ENCODE results near the gene INSL6.
"Not testable (repeated sequence)": the region's sequence is repeated elsewhere in the genome, so short reads cannot be mapped to it uniquely, and the experiment has no call there.

Gene INSL6, protein sequence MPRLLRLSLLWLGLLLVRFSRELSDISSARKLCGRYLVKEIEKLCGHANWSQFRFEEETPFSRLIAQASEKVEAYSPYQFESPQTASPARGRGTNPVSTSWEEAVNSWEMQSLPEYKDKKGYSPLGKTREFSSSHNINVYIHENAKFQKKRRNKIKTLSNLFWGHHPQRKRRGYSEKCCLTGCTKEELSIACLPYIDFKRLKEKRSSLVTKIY

DNA sequence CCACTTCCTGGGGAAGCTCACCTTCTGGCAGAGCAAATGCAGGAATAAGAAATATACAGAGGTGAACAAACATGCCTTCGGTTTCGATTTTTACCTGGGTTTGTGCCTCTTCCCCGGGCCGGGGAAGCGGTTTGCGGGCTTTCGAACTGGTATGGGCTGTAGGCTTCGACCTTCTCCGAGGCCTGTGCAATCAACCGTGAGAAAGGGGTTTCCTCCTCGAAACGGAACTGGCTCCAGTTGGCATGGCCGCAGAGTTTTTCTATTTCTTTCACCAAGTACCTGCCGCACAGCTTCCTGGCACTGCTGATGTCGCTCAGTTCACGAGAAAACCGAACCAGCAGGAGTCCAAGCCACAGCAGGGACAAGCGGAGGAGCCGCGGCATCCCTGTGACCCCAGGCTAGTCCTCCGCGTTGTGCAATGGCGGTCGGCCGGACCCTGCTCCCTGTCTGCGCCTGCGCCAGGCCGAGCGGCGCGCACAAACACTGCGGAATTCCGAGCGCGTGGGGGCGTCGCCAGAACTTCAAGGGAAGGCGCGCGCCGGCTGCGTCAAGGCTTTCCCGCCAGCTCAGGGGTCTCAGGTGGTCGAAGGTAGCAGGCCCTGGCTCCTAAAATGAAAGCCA, at the start of gene INSL6:
Gene INSL6, minus strand, starts transcription at position 420 of the 621 bp plus-strand sequence. Its CDS starts 37 bp downstream, at position 383.
- DNase-seq, result no peak

DNA sequence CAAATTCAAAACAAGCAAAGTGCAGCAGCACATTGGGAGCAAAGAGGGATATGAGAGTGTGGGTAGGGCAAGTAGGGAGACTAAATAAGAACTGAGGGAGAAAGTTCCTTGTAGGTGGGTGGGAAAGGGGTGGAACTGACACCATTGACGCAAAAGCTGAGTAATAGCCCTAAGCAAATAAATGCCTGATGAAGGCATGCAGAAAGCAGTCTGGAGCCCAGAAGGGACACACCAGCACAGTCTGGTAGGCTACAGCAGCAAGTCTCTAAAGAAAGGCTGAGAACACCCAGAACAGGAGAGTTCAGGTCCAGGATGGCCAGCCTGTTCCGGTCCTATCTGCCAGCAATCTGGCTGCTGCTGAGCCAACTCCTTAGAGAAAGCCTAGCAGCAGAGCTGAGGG, 45.8 kb upstream of the INSL6 start, which contains the start of gene INSL4:
Gene INSL4, plus strand, starts transcription at position 208 of the 400 bp plus-strand sequence. Its CDS starts 105 bp downstream, at position 313.
- no peak for DNase-seq

GRCh38 chr9:5230554-5230953, 45.1 kb upstream of the INSL6 start:
- DNase-seq, result no peak

- no peak for DNase-seq
These were observed 19.6 kb upstream of the INSL6 start for GRCh38 chr9:5205071-5205470.

GRCh38 chr9:5195463-5195862, 10.0 kb upstream of the INSL6 start:
- no peak for DNase-seq

- DNase-seq, result no peak
These were observed 7.9 kb upstream of the INSL6 start for GRCh38 chr9:5193345-5193744.

DNA sequence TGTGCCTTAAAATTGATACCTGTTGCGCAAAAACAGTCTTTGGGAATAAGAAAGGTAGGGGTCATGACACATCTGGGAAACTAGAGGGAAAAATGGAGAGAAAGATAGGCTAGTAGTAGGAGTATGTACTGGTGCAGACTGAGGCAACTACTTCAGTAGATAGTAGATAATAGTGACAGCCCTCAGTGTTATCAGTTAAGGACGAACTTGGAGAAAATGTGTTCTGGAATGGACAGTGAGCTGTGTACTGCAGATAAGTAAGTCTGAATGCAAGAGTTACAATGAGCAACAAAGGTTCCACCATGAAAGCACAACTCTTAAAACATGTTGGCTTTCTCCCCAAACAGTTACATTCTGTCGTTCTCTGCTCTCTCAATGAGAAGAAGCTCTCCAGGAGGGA, 6.5 kb upstream of the INSL6 start:
- no peak for DNase-seq

GRCh38 chr9:5188060-5188984, 2.9 kb upstream of the INSL6 start:
- DNase-seq, result no peak

- peak; percentile 80 for DNase-seq
These were observed 1.2 kb upstream of the INSL6 start for GRCh38 chr9:5186416-5187169.

GRCh38 chr9:5184776-5185175, 663 bp downstream of the INSL6 start:
- DNase-seq, result no peak

- not testable (repeated sequence) for DNase-seq
These were observed 4.8 kb downstream of the INSL6 start for GRCh38 chr9:5180631-5181030.

DNA sequence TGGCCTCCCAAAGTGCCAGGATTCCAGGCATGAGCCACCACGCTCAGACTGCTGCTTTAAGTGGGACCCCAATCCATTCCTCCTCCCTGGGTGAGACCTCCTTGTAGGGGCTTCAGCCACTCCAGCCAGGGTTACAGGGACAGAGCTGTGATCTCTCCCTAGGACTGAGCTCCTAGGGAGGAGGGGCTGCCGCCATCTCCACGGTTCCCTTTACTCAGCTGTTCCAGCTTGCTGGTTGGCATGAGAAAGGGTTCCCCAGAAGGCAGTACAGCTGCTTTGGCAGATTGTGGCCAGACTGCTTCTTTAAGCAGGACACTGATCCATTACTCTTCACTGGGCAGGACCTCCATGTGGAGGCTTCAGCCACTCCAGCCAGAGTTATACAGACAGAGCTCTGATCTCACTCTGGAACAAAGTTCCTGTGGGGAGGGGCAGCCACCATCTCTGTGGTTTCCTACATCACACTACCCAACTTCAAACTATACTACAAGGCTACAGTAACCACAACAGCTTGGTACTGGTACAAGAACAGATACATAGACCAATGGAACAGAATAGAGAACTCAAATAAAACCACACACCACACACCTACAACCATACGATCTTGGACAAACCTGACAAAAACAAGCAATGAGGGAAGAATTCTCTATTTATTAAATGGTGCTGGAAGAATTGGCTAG, 7.2 kb downstream of the INSL6 start:
- no peak for DNase-seq

GRCh38 chr9:5146241-5146640, 39.2 kb downstream of the INSL6 start:
- DNase-seq, result no peak

DNA sequence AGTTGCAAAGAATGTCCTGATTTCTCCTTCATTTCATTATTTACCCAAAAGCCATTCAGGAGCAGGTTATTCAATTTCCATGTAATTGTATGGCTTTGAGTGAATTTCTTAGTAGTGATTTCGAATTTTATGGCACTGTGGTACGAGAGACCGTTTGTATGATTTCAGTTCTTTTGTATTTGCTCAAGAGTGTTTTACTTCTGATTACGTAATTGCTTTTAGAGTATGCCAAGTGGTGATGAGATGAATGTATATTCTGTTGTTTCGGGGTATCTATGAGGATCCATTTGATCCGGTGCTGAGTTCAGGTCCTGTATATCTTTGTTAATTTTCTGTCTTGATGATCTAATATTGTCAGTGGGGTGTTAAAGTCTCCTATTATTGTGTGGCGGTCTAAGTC, 41.2 kb downstream of the INSL6 start:
- no peak for DNase-seq

- DNase-seq, result no peak
These were observed 45.3 kb downstream of the INSL6 start for GRCh38 chr9:5140151-5140550.

DNA sequence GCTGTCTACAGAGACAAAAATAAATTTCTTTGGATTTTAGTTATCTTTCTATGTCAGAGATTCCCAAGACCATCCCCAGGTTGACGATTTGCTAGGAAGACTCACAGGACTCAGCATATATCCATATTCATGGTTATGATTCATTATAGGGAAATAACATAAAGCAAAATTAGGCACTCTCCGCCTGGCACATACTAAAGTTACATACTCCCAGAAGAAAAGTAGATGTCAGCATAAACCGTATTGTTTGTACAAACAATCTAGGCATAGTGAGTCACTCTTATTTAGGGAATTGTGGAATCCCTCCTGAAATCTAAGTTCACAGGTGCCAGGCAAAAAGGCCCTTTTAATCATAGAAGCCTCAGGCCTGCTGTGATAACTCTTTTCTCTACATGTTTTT, 62.9 kb downstream of the INSL6 start:
- no peak for DNase-seq

DNA sequence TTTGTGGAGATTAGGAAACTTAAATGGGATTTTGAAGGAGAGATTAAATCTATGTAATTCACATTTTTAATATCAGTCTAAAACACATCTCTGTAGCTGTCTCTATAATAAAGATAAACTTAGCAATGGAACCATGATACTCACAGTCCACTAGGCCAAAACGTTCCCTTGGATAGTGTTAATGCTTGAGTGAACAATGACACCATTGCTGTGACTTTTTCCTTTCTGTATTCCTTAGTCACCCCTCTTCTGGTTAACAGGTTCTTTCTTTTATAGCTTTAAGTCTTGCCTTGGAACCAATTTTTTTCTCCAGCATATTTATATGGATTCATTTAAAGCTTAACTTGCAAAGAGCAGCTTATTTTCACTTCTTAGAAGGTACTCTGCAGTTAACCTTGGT, 63.3 kb downstream of the INSL6 start:
- DNase-seq, result no peak

- no peak for DNase-seq
These were observed 71.3 kb downstream of the INSL6 start for GRCh38 chr9:5113994-5114748.

Measured in NCI-H1092 treated with DMSO at 0.1 percent for 48 hours (cell line).